ENCODE measurements around the gene DRD3.

The DRD3 gene

GRCh38 chr3:114119776-114120175 is 59.1 kb downstream of the DRD3 start:
- H3K27ac ChIP-seq = no peak overlapping the region
- no peaks in the 10 kb centered on the region for H3K36me3 ChIP-seq (ENCODE audit: insufficient read depth)
- H3K27me3 ChIP-seq (ENCODE audit: insufficient read depth, low read depth) = no peaks in the 10 kb centered on the region
- H4K20me1 ChIP-seq (ENCODE audit: insufficient read depth) = no peaks in the 10 kb centered on the region
- H3K4me2 ChIP-seq = no peak overlapping the region
- no peaks in the 10 kb centered on the region for H3K79me2 ChIP-seq (ENCODE audit: insufficient read depth, low read depth)
- TF ChIP-seq CTCF (conservative IDR thresholded peaks at IDR 0.05; ENCODE audit: low read depth, low read length) = no peak
- no peak overlapping the region for H3K9ac ChIP-seq
- no peak overlapping the region for H3K4me3 ChIP-seq (IDR thresholded peaks at IDR 0.05; ENCODE audit: insufficient read depth, low read depth, low read length)
- no peak overlapping the region for H2AFZ ChIP-seq (ENCODE audit: low read depth)
- H3K4me1 ChIP-seq (ENCODE audit: low read depth, poor library complexity, severe bottlenecking) = no peaks in the 10 kb centered on the region

GRCh38 chr3:114115143-114115542 is 63.7 kb downstream of the DRD3 start:
- no peaks in the 10 kb centered on the region for H3K79me2 ChIP-seq (ENCODE audit: insufficient read depth, low read depth)
- no peak for TF ChIP-seq CTCF (conservative IDR thresholded peaks at IDR 0.05; ENCODE audit: low read depth, low read length)
- H3K27ac ChIP-seq = no peak overlapping the region
- H3K36me3 ChIP-seq (ENCODE audit: insufficient read depth) = no peaks in the 10 kb centered on the region
- no peak overlapping the region for H3K9ac ChIP-seq
- H3K4me2 ChIP-seq = no peak overlapping the region
- H4K20me1 ChIP-seq (ENCODE audit: insufficient read depth) = no peaks in the 10 kb centered on the region
- no peaks in the 10 kb centered on the region for H3K4me1 ChIP-seq (ENCODE audit: low read depth, poor library complexity, severe bottlenecking)
- no peaks in the 10 kb centered on the region for H3K27me3 ChIP-seq (ENCODE audit: insufficient read depth, low read depth)
- H2AFZ ChIP-seq (ENCODE audit: low read depth) = no peak overlapping the region
- no peak overlapping the region for H3K4me3 ChIP-seq (IDR thresholded peaks at IDR 0.05; ENCODE audit: insufficient read depth, low read depth, low read length)

GRCh38 chr3:114114719-114115118 is 64.1 kb downstream of the DRD3 start:
- H3K36me3 ChIP-seq (ENCODE audit: insufficient read depth) = no peaks in the 10 kb centered on the region
- no peak for TF ChIP-seq CTCF (conservative IDR thresholded peaks at IDR 0.05; ENCODE audit: low read depth, low read length)
- H3K27me3 ChIP-seq (ENCODE audit: insufficient read depth, low read depth) = no peaks in the 10 kb centered on the region
- no peak overlapping the region for H2AFZ ChIP-seq (ENCODE audit: low read depth)
- H3K79me2 ChIP-seq (ENCODE audit: insufficient read depth, low read depth) = no peaks in the 10 kb centered on the region
- no peak overlapping the region for H3K4me3 ChIP-seq (IDR thresholded peaks at IDR 0.05; ENCODE audit: insufficient read depth, low read depth, low read length)
- no peaks in the 10 kb centered on the region for H3K4me1 ChIP-seq (ENCODE audit: low read depth, poor library complexity, severe bottlenecking)
- H3K4me2 ChIP-seq = no peak overlapping the region
- H4K20me1 ChIP-seq (ENCODE audit: insufficient read depth) = no peaks in the 10 kb centered on the region
- no peak overlapping the region for H3K9ac ChIP-seq
- H3K27ac ChIP-seq = no peak overlapping the region

GRCh38 chr3:114112696-114113095 is 66.2 kb downstream of the DRD3 start:
- Histone ChIP-seq H2AFZ (ENCODE audit: low read depth) (no peak overlapping the region), H4K20me1 (ENCODE audit: insufficient read depth) (no peaks in the 10 kb centered on the region), H3K4me1 (ENCODE audit: low read depth, poor library complexity, severe bottlenecking) (no peaks in the 10 kb centered on the region), H3K4me3 (IDR thresholded peaks at IDR 0.05; ENCODE audit: insufficient read depth, low read depth, low read length) (no peak overlapping the region), H3K9ac (no peak overlapping the region), H3K79me2 (ENCODE audit: insufficient read depth, low read depth) (no peaks in the 10 kb centered on the region), H3K36me3 (ENCODE audit: insufficient read depth) (no peaks in the 10 kb centered on the region), H3K4me2 (no peak overlapping the region), H3K27ac (no peak overlapping the region), H3K27me3 (ENCODE audit: insufficient read depth, low read depth) (no peaks in the 10 kb centered on the region)
- no peak for TF ChIP-seq CTCF (conservative IDR thresholded peaks at IDR 0.05; ENCODE audit: low read depth, low read length)

All from KMS-11 (cell line).